GM19099 (cell line): ENCODE results near the gene FARP1.

ENCODE experiments used
- POLR2A ChIP-seq: IDR thresholded peaks from 3 replicates; pipeline ENCODE4 v1.6.1; 2011; ENCODE audit warnings: low read depth; ENCODE audit not compliant: insufficient read length; ENCODE audit errors: extremely low read depth

Gene FARP1

DNA sequence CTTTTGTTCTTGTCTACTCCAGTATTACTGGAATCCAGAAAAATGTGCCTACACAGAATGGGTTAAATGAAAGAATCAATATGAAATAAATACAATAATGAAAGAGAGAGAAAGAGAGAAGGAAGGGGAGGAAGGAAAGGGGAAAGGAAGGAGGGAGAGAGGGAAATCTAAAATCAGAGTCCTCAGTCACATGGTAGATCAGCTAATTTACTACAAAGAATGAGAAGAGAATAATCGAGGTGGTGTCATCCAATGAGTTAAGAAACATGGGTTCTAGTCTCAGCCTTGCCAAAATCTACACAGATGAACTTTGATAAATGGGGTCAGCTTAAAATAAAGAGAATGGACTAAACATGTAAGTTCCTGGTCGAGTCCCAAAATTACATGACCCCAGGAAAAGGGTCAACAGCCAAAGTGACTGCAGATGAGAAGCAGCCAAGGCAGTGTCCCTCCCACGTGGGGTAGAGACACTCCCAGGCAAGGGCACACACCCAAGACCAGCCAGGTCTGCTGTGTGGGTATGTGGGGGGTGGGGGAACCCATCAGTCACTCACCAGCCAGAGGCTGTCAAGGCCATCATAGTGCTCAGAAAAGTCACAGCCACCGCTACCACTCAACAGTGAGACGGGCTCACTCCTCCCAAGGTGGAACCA, 330.4 kb downstream of the FARP1 start:
- no peak for TF ChIP-seq POLR2A

DNA sequence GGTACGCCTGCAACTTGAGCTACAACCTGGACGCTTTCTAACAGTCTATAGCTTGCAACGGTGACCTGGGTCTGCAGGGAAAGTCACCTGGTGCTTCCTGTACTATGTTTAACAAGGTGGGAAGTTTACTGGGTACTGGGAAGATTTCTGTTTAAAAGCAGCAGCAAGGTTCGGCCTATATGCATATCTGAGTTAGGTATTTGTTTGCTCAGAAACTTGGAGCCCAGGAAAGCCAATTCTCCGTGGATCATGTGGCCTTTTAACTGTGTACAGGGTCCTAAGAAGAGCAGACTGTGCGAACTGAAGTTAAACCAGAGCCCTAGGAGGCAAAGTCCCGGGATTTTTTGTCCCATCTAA, 330.9 kb downstream of the FARP1 start:
- no peak for TF ChIP-seq POLR2A

GRCh38 chr13:98474292-98474691, 331.4 kb downstream of the FARP1 start:
- no peak for TF ChIP-seq POLR2A

DNA sequence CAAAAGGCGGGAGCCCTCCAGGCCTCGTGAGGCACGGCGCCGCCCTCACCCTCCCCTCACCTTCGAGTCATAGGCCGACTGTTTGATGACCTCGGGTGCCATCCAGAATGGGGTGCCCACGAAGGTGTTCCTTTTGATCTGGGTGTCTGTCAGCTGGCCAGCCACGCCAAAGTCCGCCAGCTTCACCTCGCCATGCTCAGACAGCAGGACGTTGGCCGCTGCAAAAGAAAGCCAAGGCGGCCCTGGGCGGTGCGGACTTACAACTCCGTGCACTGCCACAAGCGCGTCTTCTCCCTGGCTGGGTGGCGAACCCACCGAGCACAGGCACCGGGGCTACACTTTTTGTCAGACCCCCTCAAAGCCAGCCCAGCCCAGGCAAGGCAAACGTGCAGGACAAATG, 331.9 kb downstream of the FARP1 start:
- TF ChIP-seq POLR2A: no peak

DNA sequence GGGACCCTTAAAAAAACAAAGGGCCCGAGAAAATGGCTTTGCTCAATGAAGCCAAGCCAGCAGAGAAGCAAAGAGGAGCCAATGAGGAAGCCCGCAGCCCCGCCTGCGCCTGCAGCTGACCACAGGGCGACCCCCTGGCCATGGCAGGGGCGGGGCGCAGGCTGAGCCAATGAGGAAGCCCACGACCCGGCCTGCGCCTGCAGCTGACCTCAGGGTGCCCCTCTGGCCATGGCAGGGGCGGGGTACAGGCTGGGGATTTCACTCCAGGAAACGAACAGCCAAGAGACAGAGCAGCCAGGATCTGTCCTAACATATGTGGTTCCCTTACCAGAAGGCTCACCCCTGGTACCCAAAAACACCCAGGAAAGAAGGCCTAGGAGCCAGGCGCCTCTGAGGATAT, 332.6 kb downstream of the FARP1 start:
- TF ChIP-seq POLR2A: no peak

- TF ChIP-seq POLR2A: no peak
Observed at GRCh38 chr13:98476106-98476505, 333.2 kb downstream of the FARP1 start.

DNA sequence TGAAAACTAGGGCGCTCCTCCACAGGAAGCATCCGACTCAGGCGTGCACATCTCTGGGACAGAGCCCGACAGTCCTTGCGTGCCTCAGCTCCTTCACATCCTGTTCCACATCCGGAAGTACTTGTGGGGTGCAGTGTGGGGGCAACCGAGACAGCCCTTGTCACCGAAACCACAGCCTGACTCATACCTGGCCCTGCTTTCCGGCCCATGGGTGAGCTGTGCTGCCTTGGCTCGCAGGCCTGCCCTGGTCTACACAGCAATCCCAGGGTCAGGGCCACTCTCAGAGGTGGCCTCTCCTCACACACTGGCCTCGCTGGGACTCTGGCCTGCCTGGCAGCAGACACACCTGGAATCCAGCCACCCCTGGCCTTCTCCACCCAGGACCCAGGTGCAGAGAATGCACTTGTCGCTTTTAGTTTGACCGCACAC, 333.7 kb downstream of the FARP1 start:
- TF ChIP-seq POLR2A: no peak

DNA sequence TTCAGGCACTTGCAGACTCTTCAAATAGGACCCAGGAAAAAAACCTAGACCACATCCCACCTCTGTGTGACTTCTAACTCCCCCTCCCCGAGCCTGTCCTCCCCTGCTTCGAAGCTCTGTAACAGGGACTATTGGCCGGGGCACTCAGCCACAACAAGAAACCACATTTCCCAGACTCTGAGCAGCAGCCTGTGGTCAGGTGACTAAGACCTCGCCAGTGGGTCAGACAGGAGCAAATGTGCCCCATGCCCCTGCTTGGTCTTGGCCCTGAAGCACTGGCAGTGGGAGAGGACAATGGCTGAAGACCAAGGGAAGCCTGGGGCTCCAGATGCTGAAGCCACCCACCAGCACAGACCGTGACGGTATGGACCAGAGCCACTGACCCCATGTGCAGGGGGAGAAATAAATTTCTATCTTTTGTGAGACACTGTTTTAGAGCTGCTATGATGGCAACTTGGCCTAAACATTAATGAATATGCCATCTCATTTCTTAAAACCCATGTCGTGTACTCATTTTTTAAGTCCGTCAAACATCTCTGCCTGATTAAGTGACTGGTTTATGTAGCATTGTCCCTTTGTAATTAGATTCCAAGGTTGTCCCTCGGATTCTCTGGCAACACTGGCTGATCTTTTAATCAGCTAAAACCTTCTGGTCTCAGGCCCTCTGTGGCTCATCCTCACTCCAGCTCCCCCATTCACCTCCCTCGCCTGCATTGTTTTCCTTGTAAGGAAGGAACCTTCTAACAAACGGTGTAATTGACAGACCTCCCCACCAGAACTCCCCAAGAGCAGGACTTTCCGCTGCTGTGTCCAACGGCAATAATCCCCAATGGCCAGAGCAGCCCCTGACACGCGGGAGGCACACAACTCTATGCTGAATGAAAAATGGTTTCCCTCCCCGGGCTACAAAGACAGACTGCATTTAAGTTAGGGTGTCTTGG, 335.6 kb downstream of the FARP1 start:
- TF ChIP-seq POLR2A: no peak

- TF ChIP-seq POLR2A: no peak
Observed at GRCh38 chr13:98479496-98480003, 336.7 kb downstream of the FARP1 start.

DNA sequence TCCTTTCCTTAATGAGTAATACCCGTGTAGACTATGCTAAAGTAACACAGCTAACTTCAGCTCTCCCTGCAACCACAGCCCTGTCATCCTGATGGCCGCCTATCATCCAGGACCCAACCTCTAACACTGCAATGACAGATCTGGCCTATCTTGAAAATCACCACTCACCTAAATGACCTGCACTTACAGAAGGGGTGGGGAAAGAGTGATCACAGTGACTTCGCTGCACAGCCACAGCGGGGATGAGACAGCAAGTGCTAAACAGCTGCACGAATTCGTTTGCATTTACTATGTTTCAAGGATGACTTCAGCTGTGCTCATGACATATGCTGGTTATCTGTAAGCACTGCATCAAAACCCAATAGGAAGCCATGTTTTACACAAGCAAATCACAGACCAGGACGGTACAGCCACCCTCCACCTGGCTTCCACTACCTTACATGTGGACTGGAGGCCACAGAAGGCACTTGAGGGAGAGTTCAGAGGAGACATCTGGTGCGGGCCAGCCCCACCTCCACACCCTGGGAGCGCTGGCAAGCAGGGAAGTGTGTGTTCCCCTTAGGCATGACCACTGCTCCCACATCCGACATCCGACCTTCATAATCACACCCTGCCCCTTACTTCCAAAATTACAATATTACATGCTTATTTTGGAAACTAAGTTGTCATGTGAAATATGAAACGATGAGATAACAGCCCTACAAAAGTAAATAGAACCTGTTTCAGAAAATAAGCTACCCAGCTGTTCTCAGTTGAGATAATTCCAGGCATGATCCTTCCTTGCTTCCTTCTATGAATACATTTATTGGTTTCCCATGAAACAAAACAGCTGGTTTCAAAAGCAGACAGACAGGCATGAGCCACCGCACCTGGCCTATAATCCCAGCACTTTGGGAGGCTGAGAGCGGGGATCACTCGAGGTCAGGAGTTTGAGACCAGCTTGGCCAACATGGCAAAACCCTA, 338.3 kb downstream of the FARP1 start:
- TF ChIP-seq POLR2A: no peak

DNA sequence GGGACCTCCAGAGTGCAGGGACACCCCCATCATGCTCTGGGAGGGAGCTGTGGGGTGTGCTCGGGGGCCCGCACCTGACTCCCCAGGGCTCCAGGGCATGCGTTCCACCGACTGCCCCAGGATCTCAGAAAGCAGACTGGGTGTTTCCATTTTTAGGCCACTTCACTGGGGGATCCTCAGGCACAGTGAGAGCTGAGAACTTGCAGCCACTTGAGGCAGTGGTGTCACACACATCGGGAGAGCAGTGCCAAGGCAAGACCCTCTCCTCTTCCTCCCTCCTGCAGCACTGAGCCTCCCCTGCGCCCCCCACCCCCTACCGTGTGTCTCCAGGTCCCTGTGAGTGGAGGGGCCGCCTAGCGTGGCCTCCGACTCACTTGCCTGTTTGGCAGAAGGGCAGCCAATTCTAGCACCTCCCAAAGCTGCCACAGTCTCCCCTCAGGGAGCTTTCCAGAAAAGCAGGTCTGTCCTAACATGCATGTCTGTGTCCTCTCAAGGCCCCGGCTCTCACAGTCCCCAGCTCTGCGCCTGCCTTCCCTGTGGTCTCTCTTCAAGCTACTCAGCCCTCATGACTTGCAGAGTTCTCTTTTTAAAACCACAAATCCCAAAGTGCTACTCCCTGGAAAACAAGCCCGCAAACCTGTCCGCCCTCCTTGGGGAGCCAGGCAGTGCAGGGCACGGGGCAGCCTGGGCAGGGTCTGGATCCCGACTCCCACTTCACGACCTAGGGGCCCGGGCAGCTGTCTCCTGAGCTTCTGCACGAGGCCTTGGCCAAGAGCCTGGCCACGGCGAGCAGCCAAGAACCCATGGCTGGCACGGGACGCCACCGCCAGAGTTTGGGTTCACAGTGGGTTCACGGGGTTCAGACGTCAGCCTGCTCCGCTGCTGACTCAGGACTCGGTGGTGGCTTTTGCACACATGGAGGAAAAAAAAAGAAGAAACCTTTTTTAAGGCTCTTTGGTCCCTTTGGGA, 339.9 kb downstream of the FARP1 start:
- TF ChIP-seq POLR2A: no peak

- TF ChIP-seq POLR2A: no peak
Observed at GRCh38 chr13:98483601-98484288, 340.9 kb downstream of the FARP1 start.
